ENCODE data around the gene DEUP1. TPM values are rescaled to one million over a fixed set of nuclear protein-coding genes. Genes with fewer than 3 reads are reported as not detected.

DEUP1 gene
- total RNA-seq, 2 experiments from 2014 or later: not detected

DNA sequence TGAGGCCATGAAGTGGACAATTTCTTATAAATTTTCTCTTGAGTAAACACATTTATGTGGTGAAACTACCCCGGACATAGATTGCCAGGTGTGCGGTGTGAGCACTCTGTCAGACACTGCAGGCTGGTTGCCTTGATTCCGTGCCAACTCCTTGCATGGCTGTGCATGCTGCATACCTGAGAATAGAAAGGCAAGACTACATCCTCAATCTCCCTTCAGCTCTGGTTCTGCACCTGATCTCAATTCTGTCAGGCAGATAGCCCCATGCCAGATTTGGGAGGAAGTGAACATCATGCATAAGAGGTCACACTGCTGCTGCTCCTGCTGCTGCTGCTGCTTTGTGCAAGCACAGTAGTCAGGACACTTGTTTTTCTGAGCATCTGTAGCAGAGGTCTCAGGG is 42.5 kb upstream of the DEUP1 start:
- intact Hi-C loops (cut with DNase I, micrococcal nuclease): no loop called here
- no peak for TF ChIP-seq CTCF (IDR thresholded peaks at IDR 0.05)
- Mint-ChIP-seq H3K9me3 (no peaks in the 10 kb centered on the region), H3K4me3 (no peak overlapping the region), H3K27me3 (peaks cover 7% of the 10 kb centered on the region), H3K4me1 (ENCODE audit: low read depth) (no peaks in the 10 kb centered on the region), H3K36me3 (ENCODE audit: low read depth) (no peaks in the 10 kb centered on the region), H3K27ac (no peak overlapping the region)
- Histone ChIP-seq H3K27ac (ENCODE audit: low read depth in 1 of 2, low read length in 2 of 2) (no peak overlapping the region), H3K27me3 (ENCODE audit: control insufficient read depth in 1 of 2, insufficient read depth in 2 of 2, low read length in 2 of 2) (no peaks in the 10 kb centered on the region), H3K4me3 (ENCODE audit: low read length) (no peak overlapping the region), H3K36me3 (ENCODE audit: insufficient read depth, low read length) (no peaks in the 10 kb centered on the region), H3K9me3 (ENCODE audit: control insufficient read depth in 1 of 2, insufficient read depth in 1 of 2, low read length in 2 of 2) (no peaks in the 10 kb centered on the region), H3K4me1 (ENCODE audit: insufficient read depth, low read length) (no peaks in the 10 kb centered on the region)
- no peak for ATAC-seq (ENCODE audit: poor library complexity)
- ChIA-PET CTCF (no interaction called here), POLR2A (no interaction called here)
- DNase-seq: no peak

DNA sequence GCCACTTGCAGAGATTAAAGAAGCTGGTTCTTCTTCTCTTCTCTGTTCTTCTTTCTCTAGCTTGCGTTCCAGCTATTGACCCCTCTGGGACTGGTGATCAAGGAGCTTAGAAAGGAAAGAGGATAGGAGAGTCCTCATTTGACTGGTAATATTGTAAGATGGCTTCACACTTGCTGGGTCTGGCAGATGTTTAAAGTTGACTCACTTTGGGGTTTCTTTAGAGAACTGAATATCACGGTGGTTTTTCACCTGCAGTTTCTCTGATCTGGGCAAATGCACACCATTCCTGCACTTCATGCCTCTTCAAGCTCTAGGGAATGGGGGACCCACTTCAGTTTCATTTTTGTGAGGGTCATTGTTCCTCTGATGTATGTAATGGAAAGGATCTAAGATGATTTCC is 41.8 kb upstream of the DEUP1 start:
- H3K9me3 ChIP-seq (ENCODE audit: control insufficient read depth in 1 of 2, insufficient read depth in 1 of 2, low read length in 2 of 2): no peaks in the 10 kb centered on the region
- ATAC-seq (ENCODE audit: poor library complexity) (no peak), DNase-seq (no peak)
- no peak overlapping the region for H3K27ac Mint-ChIP-seq
- no peak overlapping the region for H3K4me3 Mint-ChIP-seq
- CTCF ChIA-PET: no interaction called here
- H3K27me3 ChIP-seq (ENCODE audit: control insufficient read depth in 1 of 2, insufficient read depth in 2 of 2, low read length in 2 of 2): no peaks in the 10 kb centered on the region
- no peak overlapping the region for H3K4me3 ChIP-seq (ENCODE audit: low read length)
- TF ChIP-seq CTCF (IDR thresholded peaks at IDR 0.05): no peak
- no peaks in the 10 kb centered on the region for H3K4me1 Mint-ChIP-seq (ENCODE audit: low read depth)
- H3K27ac ChIP-seq (ENCODE audit: low read depth in 1 of 2, low read length in 2 of 2): no peak overlapping the region
- H3K4me1 ChIP-seq (ENCODE audit: insufficient read depth, low read length): no peaks in the 10 kb centered on the region
- no peaks in the 10 kb centered on the region for H3K36me3 Mint-ChIP-seq (ENCODE audit: low read depth)
- no peaks in the 10 kb centered on the region for H3K36me3 ChIP-seq (ENCODE audit: insufficient read depth, low read length)
- POLR2A ChIA-PET: no interaction called here
- intact Hi-C loops (cut with DNase I, micrococcal nuclease): no loop called here
- peaks cover 7% of the 10 kb centered on the region for H3K27me3 Mint-ChIP-seq
- H3K9me3 Mint-ChIP-seq: no peaks in the 10 kb centered on the region

DNA sequence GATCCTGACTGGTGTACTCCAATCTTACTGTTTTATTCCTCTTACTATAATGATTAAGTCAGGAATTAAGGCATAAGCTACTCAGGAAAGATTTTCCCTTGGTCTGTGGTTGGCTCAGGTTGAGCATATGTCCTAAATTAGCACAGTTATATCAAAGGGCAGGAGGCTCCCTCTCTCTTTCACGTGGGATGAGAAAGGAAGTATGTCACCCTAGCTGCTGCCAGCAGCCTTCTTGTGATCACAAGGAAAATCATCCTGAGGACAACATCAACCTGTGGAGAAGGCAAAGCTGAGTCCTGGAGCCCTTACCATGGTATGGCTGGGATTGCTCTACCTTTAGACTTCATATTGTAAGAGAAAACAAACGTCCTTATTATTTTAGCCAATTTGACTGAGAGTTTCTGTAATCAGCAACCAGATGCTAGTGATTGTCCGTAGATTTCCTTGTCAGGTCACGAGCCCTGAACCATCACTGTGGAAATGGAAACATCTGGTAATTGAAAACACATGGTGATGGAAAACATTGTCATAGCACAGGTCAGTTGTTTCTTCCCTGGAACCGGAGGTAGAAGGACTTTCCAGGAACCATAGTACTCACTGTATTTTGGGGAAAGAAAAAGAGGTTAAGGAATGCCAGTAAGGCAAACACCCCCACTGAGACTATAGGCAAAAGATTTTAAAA is 40.6 kb upstream of the DEUP1 start:
- no peak for TF ChIP-seq CTCF (IDR thresholded peaks at IDR 0.05)
- Histone ChIP-seq H3K36me3 (ENCODE audit: insufficient read depth, low read length) (no peaks in the 10 kb centered on the region), H3K27me3 (ENCODE audit: control insufficient read depth in 1 of 2, insufficient read depth in 2 of 2, low read length in 2 of 2) (no peaks in the 10 kb centered on the region), H3K9me3 (ENCODE audit: control insufficient read depth in 1 of 2, insufficient read depth in 1 of 2, low read length in 2 of 2) (no peaks in the 10 kb centered on the region), H3K27ac (ENCODE audit: low read depth in 1 of 2, low read length in 2 of 2) (no peak overlapping the region), H3K4me3 (ENCODE audit: low read length) (no peak overlapping the region), H3K4me1 (ENCODE audit: insufficient read depth, low read length) (no peaks in the 10 kb centered on the region)
- no peaks in the 10 kb centered on the region for H3K4me1 Mint-ChIP-seq (ENCODE audit: low read depth)
- DNase-seq (no peak), ATAC-seq (ENCODE audit: poor library complexity) (no peak)
- no peaks in the 10 kb centered on the region for H3K36me3 Mint-ChIP-seq (ENCODE audit: low read depth)
- no peak overlapping the region for H3K27ac Mint-ChIP-seq
- no peak overlapping the region for H3K4me3 Mint-ChIP-seq
- peaks cover 7% of the 10 kb centered on the region for H3K27me3 Mint-ChIP-seq
- H3K9me3 Mint-ChIP-seq: no peaks in the 10 kb centered on the region
- CTCF ChIA-PET: no interaction called here
- intact Hi-C loops (cut with DNase I, micrococcal nuclease): no loop called here
- POLR2A ChIA-PET: no interaction called here

Measured in CD4-positive, alpha-beta T cell (primary cell).